ENCODE data around the gene ARL5A.

The ARL5A gene

GRCh38 chr2:151789055-151789834 lies 39.0 kb downstream of the ARL5A start:
- DNase-seq (ENCODE audit: extremely low read depth, low read depth) = no peak
- TF ChIP-seq, protein P1, sequence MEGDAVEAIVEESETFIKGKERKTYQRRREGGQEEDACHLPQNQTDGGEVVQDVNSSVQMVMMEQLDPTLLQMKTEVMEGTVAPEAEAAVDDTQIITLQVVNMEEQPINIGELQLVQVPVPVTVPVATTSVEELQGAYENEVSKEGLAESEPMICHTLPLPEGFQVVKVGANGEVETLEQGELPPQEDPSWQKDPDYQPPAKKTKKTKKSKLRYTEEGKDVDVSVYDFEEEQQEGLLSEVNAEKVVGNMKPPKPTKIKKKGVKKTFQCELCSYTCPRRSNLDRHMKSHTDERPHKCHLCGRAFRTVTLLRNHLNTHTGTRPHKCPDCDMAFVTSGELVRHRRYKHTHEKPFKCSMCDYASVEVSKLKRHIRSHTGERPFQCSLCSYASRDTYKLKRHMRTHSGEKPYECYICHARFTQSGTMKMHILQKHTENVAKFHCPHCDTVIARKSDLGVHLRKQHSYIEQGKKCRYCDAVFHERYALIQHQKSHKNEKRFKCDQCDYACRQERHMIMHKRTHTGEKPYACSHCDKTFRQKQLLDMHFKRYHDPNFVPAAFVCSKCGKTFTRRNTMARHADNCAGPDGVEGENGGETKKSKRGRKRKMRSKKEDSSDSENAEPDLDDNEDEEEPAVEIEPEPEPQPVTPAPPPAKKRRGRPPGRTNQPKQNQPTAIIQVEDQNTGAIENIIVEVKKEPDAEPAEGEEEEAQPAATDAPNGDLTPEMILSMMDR (IDR thresholded peaks at IDR 0.05; ENCODE audit: low read depth, low read length) = no peak

GRCh38 chr2:151786483-151786882 lies 41.7 kb downstream of the ARL5A start:
- TF ChIP-seq, protein P1 (IDR thresholded peaks at IDR 0.05; ENCODE audit: low read depth, low read length) = no peak
- DNase-seq (ENCODE audit: extremely low read depth, low read depth) = no peak

- TF ChIP-seq, protein P1 (IDR thresholded peaks at IDR 0.05; ENCODE audit: low read depth, low read length) = no peak
- no peak for DNase-seq (ENCODE audit: extremely low read depth, low read depth)
Measured at GRCh38 chr2:151786077-151786476, 42.1 kb downstream of the ARL5A start.

DNA sequence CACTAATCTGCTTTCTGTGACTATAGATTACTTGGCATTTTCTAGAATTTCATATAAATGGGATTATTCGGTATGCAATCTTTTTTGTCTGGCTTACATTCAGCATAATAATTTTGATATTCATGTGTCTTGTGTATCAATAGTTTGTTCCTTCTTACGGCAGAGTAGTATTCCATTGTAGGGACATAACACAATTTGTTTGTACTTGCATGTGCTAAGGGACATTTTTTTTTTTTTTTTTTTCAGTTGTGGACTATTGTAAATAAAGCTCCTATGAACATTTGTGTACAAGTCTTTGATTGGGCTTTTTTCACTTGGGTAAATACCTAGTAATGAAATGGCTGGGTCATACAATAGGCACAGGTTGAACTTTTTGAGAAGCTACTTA lies 45.1 kb downstream of the ARL5A start:
- no peak for DNase-seq (ENCODE audit: extremely low read depth, low read depth)
- TF ChIP-seq, protein P1 (IDR thresholded peaks at IDR 0.05; ENCODE audit: low read depth, low read length) = no peak

- DNase-seq (ENCODE audit: extremely low read depth, low read depth) = no peak
- TF ChIP-seq, protein P1 (IDR thresholded peaks at IDR 0.05; ENCODE audit: low read depth, low read length) = no peak
Measured at GRCh38 chr2:151782378-151783132, 45.7 kb downstream of the ARL5A start.

GRCh38 chr2:151781642-151782041 lies 46.6 kb downstream of the ARL5A start:
- no peak for DNase-seq (ENCODE audit: extremely low read depth, low read depth)
- TF ChIP-seq, protein P1 (IDR thresholded peaks at IDR 0.05; ENCODE audit: low read depth, low read length) = no peak

- TF ChIP-seq, protein P1 (IDR thresholded peaks at IDR 0.05; ENCODE audit: low read depth, low read length) = no peak
- DNase-seq (ENCODE audit: extremely low read depth, low read depth) = no peak
Measured at GRCh38 chr2:151780938-151781337, 47.3 kb downstream of the ARL5A start.

Measured in AG09319 (cell line).